Stimulated activated CD8-positive, alpha-beta memory T cell treated with anti-CD3 and anti-CD28 coated beads, Interleukin-4, amount 100 ng/mL, for 1 hour (primary cell): Measurements from ENCODE around the gene CEP170.

Experiments used
- DNase-seq, 2 donors: peaks; one replicate each; pipeline ENCODE4 v3.0.0-alpha.2; 2020; ENCODE audit warnings: low read depth in 2 of 2, low spot score in 1 of 2

The CEP170 gene

DNA sequence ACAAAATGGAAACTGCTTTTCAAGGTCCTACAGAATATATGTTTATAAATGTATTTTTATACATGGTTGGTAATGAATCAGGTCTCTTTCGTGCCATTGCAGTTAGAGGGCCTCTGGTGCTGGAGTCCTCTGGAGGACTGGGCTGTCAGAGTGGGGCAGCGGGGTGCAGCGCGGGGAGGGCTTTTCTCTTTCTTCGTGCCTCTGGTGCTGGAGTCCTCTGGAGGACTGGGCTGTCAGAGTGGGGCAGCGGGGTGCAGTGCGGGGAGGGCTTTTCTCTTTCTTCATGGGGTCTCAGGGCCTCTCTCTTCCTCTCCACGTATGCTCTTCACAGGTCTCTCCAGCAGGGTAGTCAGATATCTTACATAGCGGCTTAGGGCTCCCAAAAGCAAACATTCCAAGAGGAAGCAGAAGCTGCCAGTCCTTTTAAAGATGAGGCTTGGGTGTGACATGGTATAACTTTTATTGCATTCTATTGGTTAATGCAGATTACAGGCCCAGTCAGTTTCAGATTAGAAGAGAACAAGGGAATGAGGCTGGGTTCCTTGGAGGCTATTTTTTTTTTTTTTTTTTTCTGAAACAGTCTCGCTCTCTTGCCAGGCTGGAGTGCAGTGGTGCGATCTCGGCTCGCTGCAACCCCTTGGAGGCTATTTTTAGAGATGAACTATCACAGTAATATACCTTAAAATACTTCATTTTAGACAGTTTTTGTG, 13.8 kb upstream of the CEP170 start:
- DNase-seq: no peak

DNA sequence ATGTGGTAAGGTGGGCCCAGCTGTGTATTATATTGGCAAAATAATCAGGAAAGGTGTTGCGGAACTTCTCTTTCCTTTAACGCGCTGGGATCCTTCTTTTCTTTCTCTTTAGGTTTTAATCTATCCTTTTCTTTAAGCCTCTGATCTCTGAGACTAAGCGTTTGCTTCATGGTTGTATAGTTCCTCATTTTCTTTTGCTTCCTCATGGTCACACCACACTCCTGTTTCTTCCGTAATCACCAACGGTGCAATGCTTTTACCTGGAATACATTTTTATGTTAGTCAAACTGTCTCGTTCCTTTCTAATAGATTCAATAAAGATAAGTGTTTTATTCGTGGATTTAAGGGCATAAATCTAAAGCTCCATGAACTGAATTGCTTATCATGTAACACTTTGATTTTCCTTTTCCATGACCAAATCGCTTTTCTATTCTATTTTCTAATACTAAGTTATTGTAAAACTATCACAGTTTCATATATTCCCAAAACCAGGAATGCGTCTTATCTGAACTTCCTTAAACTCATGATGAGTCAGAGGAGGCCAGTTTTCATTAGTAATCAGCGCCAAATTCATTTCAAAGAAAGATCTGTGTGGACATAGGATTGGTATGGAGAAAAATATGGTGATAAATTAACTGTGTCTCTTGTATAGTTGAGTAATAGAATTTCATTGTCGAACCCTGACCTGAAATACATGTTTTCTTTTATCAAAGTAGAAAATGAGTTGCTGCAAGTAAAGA, 13.0 kb upstream of the CEP170 start:
- DNase-seq: no peak

DNA sequence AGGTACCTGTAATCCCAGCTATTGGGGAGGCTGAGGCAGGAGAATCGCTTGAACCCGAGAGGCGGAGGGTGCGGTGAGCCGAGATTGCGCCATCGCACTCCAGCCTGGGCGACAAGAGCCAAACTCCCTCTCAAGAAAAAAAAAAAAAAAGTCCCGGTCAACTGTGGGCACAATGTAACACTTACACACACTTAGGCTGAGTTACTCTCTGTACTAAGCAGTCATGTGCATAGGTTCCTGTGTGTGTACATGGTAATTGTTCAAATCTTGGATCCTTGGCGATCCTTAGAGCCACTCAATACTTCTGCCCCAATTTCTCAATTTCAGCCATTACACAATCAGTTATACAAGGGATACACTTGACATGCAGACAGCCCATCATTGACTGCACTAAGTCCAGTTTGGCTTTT, 12.4 kb upstream of the CEP170 start:
- no peak for DNase-seq

- no peak for DNase-seq
These were observed 11.2 kb upstream of the CEP170 start for GRCh38 chr1:243266231-243266630.

DNA sequence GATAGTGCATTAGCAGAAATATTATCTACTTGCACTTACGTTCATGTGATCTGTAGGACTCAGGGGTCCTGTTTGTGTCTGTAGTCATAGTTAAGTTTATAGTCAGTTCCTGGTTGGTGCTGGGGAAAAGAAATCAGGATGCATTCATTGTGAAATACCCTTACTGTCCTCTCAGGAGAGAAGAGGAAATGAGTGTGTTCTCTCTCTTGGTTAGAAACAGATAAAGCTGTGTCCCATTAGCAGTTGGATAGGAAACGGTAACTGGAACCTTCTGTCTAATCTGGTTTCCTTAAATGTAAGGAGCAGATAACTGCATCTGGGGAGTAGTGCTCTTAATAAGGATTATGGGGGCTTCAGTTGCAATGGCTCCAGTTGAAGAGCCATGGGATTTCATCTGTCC, 9.6 kb upstream of the CEP170 start:
- no peak for DNase-seq

- DNase-seq: no peak
These were observed 6.3 kb upstream of the CEP170 start for GRCh38 chr1:243261390-243261789.

- DNase-seq: no peak
These were observed 5.3 kb upstream of the CEP170 start for GRCh38 chr1:243260221-243260880.

DNA sequence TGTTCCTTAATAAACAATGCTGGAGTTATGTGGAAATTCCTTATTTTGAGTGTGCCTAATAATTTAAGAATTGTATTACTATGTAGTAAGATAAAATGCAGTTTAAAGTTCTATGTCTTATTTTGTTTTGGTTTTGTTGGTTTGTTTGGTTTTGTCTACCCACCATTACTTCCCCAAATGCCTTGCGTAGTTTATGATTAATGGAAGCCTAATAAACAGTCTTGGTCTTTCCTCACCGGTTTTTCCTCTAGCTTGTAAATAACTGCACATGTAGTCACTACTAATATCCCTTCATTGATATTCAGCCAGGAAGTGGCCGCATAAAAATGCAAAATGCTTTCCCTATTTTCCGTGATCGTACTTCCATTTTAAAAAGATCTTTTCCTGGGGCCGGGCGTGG, 3.6 kb upstream of the CEP170 start:
- no peak for DNase-seq

- no peak for DNase-seq
These were observed 2.1 kb upstream of the CEP170 start for GRCh38 chr1:243257189-243257588.

GRCh38 chr1:243256590-243256989, 1.5 kb upstream of the CEP170 start:
- no peak for DNase-seq

GRCh38 chr1:243255791-243256512, 871 bp upstream of the CEP170 start, which contains the start of gene SDCCAG8:
SDCCAG8 (plus strand) TSS chr1:243256041; CDS start chr1:243256174, 133 bp downstream.
- peak; percentile 68 to 87 for DNase-seq

DNA sequence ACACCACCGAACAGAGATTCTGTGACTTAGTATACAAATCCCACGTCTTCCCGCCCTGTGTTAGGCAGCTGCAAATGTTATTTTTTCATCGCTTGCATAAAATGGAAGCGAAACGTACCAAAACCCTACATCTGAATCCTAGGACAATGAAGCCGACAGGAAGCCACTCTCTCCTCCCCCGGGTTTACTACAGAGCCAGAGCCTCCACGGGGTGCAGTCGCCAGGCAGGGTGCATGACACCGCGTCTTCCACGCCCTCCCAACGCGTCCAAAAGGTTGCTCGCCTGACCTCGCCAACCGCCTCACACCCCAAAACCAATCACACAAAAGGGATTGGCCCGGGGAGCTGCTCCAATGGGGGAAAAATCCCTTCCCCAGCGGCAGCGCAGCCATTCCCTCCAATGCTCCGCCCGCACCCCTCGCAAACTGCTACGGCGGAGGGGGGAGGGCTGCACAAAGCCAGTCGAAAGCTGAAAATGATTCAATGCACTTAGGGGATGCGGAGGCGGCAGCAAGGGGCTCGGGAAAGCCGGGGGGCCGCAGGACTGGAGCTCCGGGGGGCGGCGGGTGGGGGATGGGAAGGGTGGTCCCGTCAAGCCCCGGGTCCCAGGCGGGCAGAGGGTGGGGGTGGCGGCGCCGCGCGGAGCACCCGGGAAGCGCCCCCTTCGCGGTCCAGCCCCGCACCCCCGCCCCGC, 701 bp downstream of the CEP170 start:
- DNase-seq: peak; percentile 3 to 17

GRCh38 chr1:243253926-243254232, 1.2 kb downstream of the CEP170 start:
- DNase-seq: no peak

GRCh38 chr1:243253211-243253925, 1.7 kb downstream of the CEP170 start:
- DNase-seq: no peak

DNA sequence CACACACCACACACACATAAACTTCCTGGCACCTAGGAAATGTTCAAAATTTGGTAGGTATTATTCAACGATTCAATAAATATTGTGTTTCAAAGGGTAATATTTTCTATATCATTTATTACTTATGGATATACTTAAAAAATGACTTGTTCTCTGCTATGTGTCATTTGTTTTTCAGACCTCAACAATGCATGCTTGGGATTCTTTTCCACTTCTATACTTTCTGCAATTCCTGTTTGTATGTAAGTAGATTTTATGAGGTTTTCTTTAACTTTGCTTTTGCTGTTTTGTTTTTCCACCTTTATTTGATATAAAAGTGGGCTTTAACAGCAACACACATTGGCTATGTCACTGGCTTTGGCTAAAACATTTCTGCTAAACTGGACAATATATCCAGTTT, 3.5 kb downstream of the CEP170 start:
- DNase-seq: no peak

DNA sequence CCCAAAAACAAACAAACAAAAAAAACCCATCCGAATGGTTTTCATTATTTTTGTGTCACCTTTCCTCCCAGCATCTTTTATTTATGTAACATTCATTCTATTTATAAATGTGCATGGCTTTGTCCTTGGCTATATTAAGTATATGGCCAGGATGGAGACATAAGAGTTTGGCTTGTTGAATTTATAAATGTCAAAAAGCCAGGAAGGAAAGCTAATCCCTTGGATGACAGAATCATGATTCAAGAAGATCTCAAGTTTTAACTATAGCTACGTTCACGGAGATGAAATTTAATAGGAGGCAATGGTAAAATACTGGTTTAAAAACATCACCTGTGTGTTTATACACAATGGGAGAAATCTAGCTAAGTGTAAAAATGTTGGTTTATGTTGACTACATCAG, 5.0 kb downstream of the CEP170 start:
- DNase-seq: no peak

DNA sequence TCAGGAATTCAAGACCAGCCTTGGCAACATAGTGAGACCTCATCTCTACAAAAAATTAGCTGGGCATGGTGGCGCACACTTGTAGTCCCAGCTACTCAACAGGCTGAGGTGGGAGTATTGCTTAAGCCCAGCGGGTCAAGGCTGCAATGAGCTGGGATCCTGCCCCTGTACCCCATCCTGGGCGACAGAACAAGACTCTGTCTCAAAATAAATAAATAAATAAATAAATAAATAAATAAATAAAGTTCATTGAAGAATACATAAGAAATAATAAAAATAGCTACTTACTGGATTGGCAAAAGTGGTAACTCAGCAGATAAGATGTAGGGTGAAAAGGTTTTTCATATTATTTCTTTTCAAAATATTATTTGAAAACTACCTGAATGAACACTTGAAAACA, 5.9 kb downstream of the CEP170 start:
- no peak for DNase-seq

DNA sequence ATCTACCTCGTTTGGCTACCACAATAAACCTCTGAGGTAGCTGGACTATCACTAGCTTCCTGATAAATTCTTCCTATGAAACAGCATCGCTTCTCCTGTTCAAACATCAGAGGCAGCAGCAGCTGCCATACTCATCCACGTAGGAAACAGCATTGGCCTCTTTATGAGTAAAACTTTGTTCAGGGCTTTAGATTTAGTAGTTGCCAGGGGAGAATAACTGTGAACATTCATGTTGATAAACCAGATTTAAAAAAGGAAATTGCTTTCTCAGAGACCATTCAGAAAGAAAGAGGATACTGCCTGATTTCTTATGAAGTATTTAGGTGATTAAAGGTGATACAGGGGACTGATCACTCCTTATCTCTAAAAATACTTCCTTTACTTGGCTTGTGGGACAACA, 7.2 kb downstream of the CEP170 start:
- DNase-seq: no peak

- DNase-seq: no peak
These were observed 8.2 kb downstream of the CEP170 start for GRCh38 chr1:243246916-243247315.

- DNase-seq: no peak
These were observed 10.6 kb downstream of the CEP170 start for GRCh38 chr1:243244432-243244841.
